HepG2 (cell line): ENCODE results near the gene XAB2. TPM values are rescaled to one million over a fixed set of nuclear protein-coding genes. Genes with fewer than 3 reads are reported as not detected.

Source experiments
- ATAC-seq: fragments of 200-7000 bp; cut with Tn5 transposase; 3 replicates; pipeline ENCODE4 v1.9.1; 2020; ENCODE audit warnings: mild to moderate bottlenecking, moderate library complexity
- BruUV-seq: library from RNA; stranded (reverse); fragments of 400-500 nt; replicated peaks from 2 replicates; lab custom pipeline; 2021; lab: Mats Ljungman, UMichigan
- CTCF ChIA-PET: fragments of 300-600 bp; formaldehyde crosslinking; extraction: SDS; loops from one replicate; lab custom pipeline; 2021; ENCODE audit warnings: low total read pairs, inconsistent platforms, low intra/inter-chr PET ratio; lab: Yijun Ruan, JAX
- POLR2A ChIA-PET: fragments of 350-600 bp; sonication (Branson Sonifier 250); formaldehyde crosslinking; loops from one replicate; lab custom pipeline; 2020; ENCODE audit warnings: antibody characterized with exemption, inconsistent platforms; lab: Yijun Ruan, JAX
- DNase-seq: peaks from one replicate; pipeline ENCODE4 v3.0.0-alpha.2; 2015; ENCODE audit warnings: low spot score
- FAIRE-seq: peaks from 3 replicates; lab custom pipeline; 2011; peaks lifted over from hg19 to GRCh38; lab: Jason Lieb, UNC
- H2AFZ ChIP-seq: one replicate; pipeline ENCODE4 v1.6.1; 2011; ENCODE audit warnings: low read length, inconsistent platforms
- H3K27ac ChIP-seq: fragments of 300-600 bp; 3 replicates; pipeline ENCODE4 v1.8.0; 2011; ENCODE audit warnings: mixed run types, mild to moderate bottlenecking, mixed read lengths, low read length, inconsistent platforms; ENCODE audit not compliant: insufficient read depth; ENCODE audit errors: extremely low read length
- H3K27me3 ChIP-seq, 2 experiments: fragments of 200-600 bp in 1 of 2; 2 replicates in 1 of 2; 3 replicates in 1 of 2; pipeline versions ENCODE4 v1.6.0 to v1.8.0; 2011; ENCODE audit warnings: low read length in 2 of 2, mild to moderate bottlenecking in 2 of 2, moderate library complexity in 2 of 2, inconsistent platforms in 1 of 2; ENCODE audit not compliant: insufficient read depth in 2 of 2, control insufficient read depth in 1 of 2
- H3K36me3 ChIP-seq, 2 experiments: fragments of 200-600 bp in 1 of 2; replicated peaks in 1 of 2; 2 replicates in 1 of 2; 3 replicates in 1 of 2; pipeline versions ENCODE4 v1.5.1 to v1.8.0; 2011; ENCODE audit warnings: low read length in 2 of 2, inconsistent platforms in 1 of 2; ENCODE audit not compliant: insufficient read depth in 2 of 2, control insufficient read depth in 1 of 2
- H3K4me1 ChIP-seq: 2 replicates; pipeline ENCODE4 v1.5.1; 2012; ENCODE audit warnings: low read length, inconsistent platforms; ENCODE audit not compliant: insufficient read depth
- H3K4me2 ChIP-seq: 2 replicates; pipeline ENCODE4 v1.6.0; 2011; ENCODE audit warnings: low read depth, low read length, inconsistent platforms
- H3K4me3 ChIP-seq, 3 experiments: fragments of 200-600 bp in 1 of 3; sonication (generic), shearing (Covaris generic) in 1 of 3; replicated peaks in 1 of 3; 2 replicates each; pipeline ENCODE4 v1.5.1; 2011 to 2016; ENCODE audit warnings: low read length in 3 of 3, inconsistent platforms in 2 of 3, low read depth in 2 of 3, mild to moderate bottlenecking in 2 of 3, control low read depth in 1 of 3, mixed read lengths in 1 of 3; ENCODE audit not compliant: insufficient read depth in 1 of 3
- H3K79me2 ChIP-seq: one replicate; pipeline ENCODE4 v1.6.1; 2011; ENCODE audit warnings: low read length, inconsistent platforms; ENCODE audit not compliant: insufficient read depth
- H3K9ac ChIP-seq: 2 replicates; pipeline ENCODE4 v1.6.0; 2011; ENCODE audit warnings: mild to moderate bottlenecking, low read depth, low read length, inconsistent platforms; ENCODE audit not compliant: insufficient read depth
- H3K9me3 ChIP-seq: 2 replicates; pipeline ENCODE4 v1.5.1; 2012; ENCODE audit warnings: mild to moderate bottlenecking, low read length
- H4K20me1 ChIP-seq: 2 replicates; pipeline ENCODE4 v1.6.0; 2011; ENCODE audit warnings: inconsistent platforms, mild to moderate bottlenecking, low read length, moderate library complexity; ENCODE audit not compliant: insufficient read depth
- ARNTL ChIP-seq: sonication (generic); formaldehyde crosslinking; IDR thresholded peaks from 2 replicates; pipeline ENCODE4 v1.4.0; 2020; ENCODE audit warnings: mild to moderate bottlenecking, missing genetic modification reagents
- CHD2 ChIP-seq: IDR thresholded peaks from 2 replicates; pipeline ENCODE4 v1.6.1; 2011; ENCODE audit warnings: low read depth, low read length, improper control_type of control experiment
- HNRNPK ChIP-seq: fragments of 200-400 bp; formaldehyde crosslinking; IDR thresholded peaks from 2 replicates; pipeline ENCODE4 v1.6.1; 2018; ENCODE audit warnings: low read length, low read depth, moderate library complexity, mild to moderate bottlenecking; ENCODE audit not compliant: poor library complexity, severe bottlenecking
- MIXL1 ChIP-seq: IDR thresholded peaks from 2 replicates; pipeline ENCODE4 v1.6.1; 2016
- NFE2L2 ChIP-seq: fragments of 150-350 bp; IDR thresholded peaks from 2 replicates; pipeline ENCODE4 v1.6.1; 2014; ENCODE audit warnings: low read length
- RBAK ChIP-seq: sonication (generic); formaldehyde crosslinking; IDR thresholded peaks from 2 replicates; pipeline ENCODE4 v1.5.1; 2020; ENCODE audit warnings: mild to moderate bottlenecking, missing genetic modification reagents
- RBFOX2 ChIP-seq: fragments of 200-400 bp; formaldehyde crosslinking; IDR thresholded peaks from 2 replicates; pipeline ENCODE4 v1.6.1; 2017; ENCODE audit warnings: low read depth, mild to moderate bottlenecking, low read length
- THYN1 ChIP-seq: sonication (generic); formaldehyde crosslinking; IDR thresholded peaks from 2 replicates; pipeline ENCODE4 v1.8.1; 2023; ENCODE audit warnings: low read depth, mild to moderate bottlenecking, moderate library complexity, missing genetic modification reagents, borderline replicate concordance
- ZFY ChIP-seq: sonication (generic); formaldehyde crosslinking; IDR thresholded peaks from 2 replicates; pipeline ENCODE4 v1.4.0; 2020; ENCODE audit warnings: missing genetic modification reagents
- ZNF160 ChIP-seq: sonication (generic); formaldehyde crosslinking; IDR thresholded peaks from 2 replicates; pipeline ENCODE4 v1.8.0; 2022; ENCODE audit warnings: mild to moderate bottlenecking, inconsistent platforms, missing genetic modification reagents
- ZNF292 ChIP-seq: sonication (generic); formaldehyde crosslinking; IDR thresholded peaks from 2 replicates; pipeline ENCODE4 v1.8.1; 2022; ENCODE audit warnings: mild to moderate bottlenecking, low read depth, missing genetic modification reagents, borderline replicate concordance
- ZNF367 ChIP-seq: sonication (generic); formaldehyde crosslinking; IDR thresholded peaks from 2 replicates; pipeline ENCODE4 v1.4.0; 2020; ENCODE audit warnings: missing genetic modification reagents, borderline replicate concordance
- WGBS: methylation state at CpG from one replicate; pipeline ENCODE4 v1.1.6; 2017; ENCODE audit warnings: low lambda C conversion rate; 5-methylcytosine and 5-hydroxymethylcytosine counted together
- in situ Hi-C: cut with HindIII; loops from 2 replicates; pipeline ENCODE4 v1.10.0; 2017; ENCODE audit warnings: low pct_unique_long_range_greater_than_20kb; ENCODE audit not compliant: extremely low pct_ligation_motif_present
- intact Hi-C: fragments of 100-400 bp; cut with micrococcal nuclease; formaldehyde crosslinking; loops from one replicate; pipeline ENCODE4 v1.10.0; 2022; ENCODE audit not compliant: unreplicated experiment
- polyA plus RNA-seq, 8 experiments: library from polyadenylated mRNA; depleted of rRNA in 3 of 8; stranded (reverse) in 7 of 8; unstranded in 1 of 8; fragments of >200 nt; fragmentation: Illumina TruSeq in 4 of 8; extraction: Trizol in 4 of 8; gene quantifications; 2 replicates each; pipeline versions ENCODE4 v1.2.1 to v1.2.3, GENCODE V29; 2011 to 2016; ENCODE audit warnings: low read depth in 4 of 8, missing spikeins in 1 of 8, mixed read lengths in 1 of 8; ENCODE audit not compliant: insufficient read depth in 1 of 8
- total RNA-seq, 5 experiments: library from RNA; depleted of rRNA; stranded (reverse); fragments of >200 nt; fragmentation: Illumina TruSeq; extraction: Trizol; gene quantifications; 2 replicates each; pipeline ENCODE4 v1.2.3, GENCODE V29; 2016; ENCODE audit warnings: low read depth in 1 of 5
- TF ChIP-seq, protein P1 (sequence below): sonication (generic); formaldehyde crosslinking; IDR thresholded peaks from 2 replicates; pipeline ENCODE4 v1.8.0; 2022; ENCODE audit warnings: missing genetic modification reagents, mild to moderate bottlenecking, borderline replicate concordance

Gene XAB2
- total and polyA plus RNA-seq, 2 of the 13 experiments (the other 11 are each of a cell fraction or from before 2014, with no cell fraction given), result 6.2 to 23.9 TPM

DNA sequence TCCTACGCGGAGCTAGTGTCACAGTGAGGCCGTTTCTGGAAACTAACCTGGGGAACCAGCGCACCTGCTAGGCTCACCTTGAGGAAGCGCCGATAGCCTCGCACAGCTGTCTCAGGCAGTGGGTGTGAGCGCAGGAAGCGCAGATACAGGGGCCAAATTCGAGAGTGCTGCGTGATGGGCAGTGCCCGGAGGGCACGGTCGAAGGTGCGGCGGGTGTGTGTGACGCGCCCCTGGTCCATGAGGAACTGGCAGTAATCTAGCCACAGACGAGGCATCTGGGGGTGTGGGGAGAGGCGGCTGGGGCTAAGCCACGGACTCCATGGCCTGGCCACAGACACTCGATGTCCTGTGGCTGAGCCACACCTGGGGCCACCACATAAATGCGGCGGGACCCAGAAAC, 2.2 kb downstream of the XAB2 start:
- POLR2A ChIA-PET, result no interaction called here
- no peak for DNase-seq
- no peak for TF ChIP-seq MIXL1 (CRISPR knock-in tag)
- no peak for TF ChIP-seq ZNF367 (CRISPR knock-in tag)
- no peak for TF ChIP-seq ARNTL (CRISPR knock-in tag)
- no peak for TF ChIP-seq ZNF292 (CRISPR knock-in tag)
- TF ChIP-seq THYN1 (CRISPR knock-in tag), result no peak
- no peak for TF ChIP-seq NFE2L2
- TF ChIP-seq, protein P1, sequence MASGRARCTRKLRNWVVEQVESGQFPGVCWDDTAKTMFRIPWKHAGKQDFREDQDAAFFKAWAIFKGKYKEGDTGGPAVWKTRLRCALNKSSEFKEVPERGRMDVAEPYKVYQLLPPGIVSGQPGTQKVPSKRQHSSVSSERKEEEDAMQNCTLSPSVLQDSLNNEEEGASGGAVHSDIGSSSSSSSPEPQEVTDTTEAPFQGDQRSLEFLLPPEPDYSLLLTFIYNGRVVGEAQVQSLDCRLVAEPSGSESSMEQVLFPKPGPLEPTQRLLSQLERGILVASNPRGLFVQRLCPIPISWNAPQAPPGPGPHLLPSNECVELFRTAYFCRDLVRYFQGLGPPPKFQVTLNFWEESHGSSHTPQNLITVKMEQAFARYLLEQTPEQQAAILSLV, result no peak
- TF ChIP-seq, all 625 proteins: peak for 0
- H3K27me3 ChIP-seq, result no peaks in the 10 kb centered on the region; a peak in 2 of 5 replicates
- WGBS, result 98% methylated on average over 20 of the region's 24 CpGs
- in situ Hi-C loops, result no loop called here
- peaks cover 38% of the 10 kb centered on the region for H3K79me2 ChIP-seq
- H3K9ac ChIP-seq, result no peak overlapping the region
- ATAC-seq (no peak), FAIRE-seq (no peak)
- intact Hi-C loops, result no loop called here
- H3K9me3 ChIP-seq, result no peaks in the 10 kb centered on the region
- H3K27ac ChIP-seq, result no peak overlapping the region
- peaks cover 22% of the 10 kb centered on the region for H3K4me1 ChIP-seq
- no peak overlapping the region for H3K4me3 ChIP-seq
- no TSS peak for BruUV-seq
- no peak overlapping the region for H3K4me2 ChIP-seq
- H3K36me3 ChIP-seq, result peaks cover 14 to 44% of the 10 kb centered on the region in 2 experiments
- no peaks in the 10 kb centered on the region for H4K20me1 ChIP-seq
- CTCF ChIA-PET, result no interaction called here
- no peak overlapping the region for H2AFZ ChIP-seq

DNA sequence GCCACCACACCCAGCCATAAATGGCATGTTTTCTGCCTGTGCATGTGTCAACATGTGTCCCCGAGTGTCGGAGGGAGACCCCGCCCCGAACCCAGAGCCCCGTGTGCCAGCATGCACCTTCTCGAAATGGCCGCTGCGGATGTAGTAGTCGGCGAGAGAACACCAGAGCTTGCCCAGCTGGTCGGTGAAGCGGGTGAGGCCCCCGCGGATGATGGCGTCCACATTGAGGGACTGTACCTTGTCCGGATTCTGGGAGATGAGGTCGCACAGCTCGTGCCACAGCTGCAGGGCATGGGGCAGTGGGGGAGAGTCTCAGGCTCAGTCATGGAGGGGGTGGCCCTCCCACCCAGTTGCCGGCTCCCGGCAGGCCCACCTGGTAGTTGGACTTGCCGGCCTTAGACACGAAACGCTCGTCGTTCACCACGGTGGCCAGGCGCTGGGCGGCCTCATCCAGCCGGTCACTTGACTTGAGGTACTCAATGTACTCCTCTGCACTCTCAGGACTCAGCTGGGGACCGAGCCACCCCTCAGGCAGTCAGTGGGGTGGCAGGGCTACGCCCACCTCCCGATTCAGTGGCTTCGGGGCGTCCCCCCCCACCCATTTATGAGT, 3.5 kb downstream of the XAB2 start:
- WGBS, result 97% methylated on average over 24 of the region's 34 CpGs
- FAIRE-seq, result no peak
- intact Hi-C loops, result no loop called here
- Histone ChIP-seq H3K79me2 (peaks cover 38% of the 10 kb centered on the region), H3K9me3 (no peaks in the 10 kb centered on the region), H4K20me1 (no peaks in the 10 kb centered on the region), H2AFZ (no peak overlapping the region), H3K36me3 (peaks cover 17 to 55% of the 10 kb centered on the region in 2 experiments), H3K9ac (no peak overlapping the region)
- TF ChIP-seq HNRNPK (no peak), RBAK (no peak), CHD2 (no peak), ZNF160 (CRISPR knock-in tag) (no peak), RBFOX2 (0 out of 2 replicates have a peak, but pooled peaks have one; percentile 13), ZFY (no peak)
- TF ChIP-seq, all 625 proteins: peak for 1
- Histone ChIP-seq H3K4me3 (no peak overlapping the region), H3K27me3 (no peaks in the 10 kb centered on the region; a peak in 2 of 5 replicates), H3K27ac (no peak overlapping the region), H3K4me2 (no peak overlapping the region), H3K4me1 (peaks cover 19% of the 10 kb centered on the region)
- no TSS peak for BruUV-seq
- ATAC-seq, result no peak
- POLR2A ChIA-PET, result no interaction called here
- in situ Hi-C loops, result no loop called here
- CTCF ChIA-PET, result no interaction called here
- DNase-seq, result no peak
